B cell (primary cell): Measurements from ENCODE around the gene LTA4H.

ENCODE experiments used
- CTCF ChIP-seq: fragments of 200-600 bp; IDR thresholded peaks from one replicate; pipeline ENCODE4 v1.8.0; 2022; ENCODE audit warnings: antibody characterized with exemption, mild to moderate bottlenecking
- EZH2 ChIP-seq: IDR thresholded peaks from 2 replicates; pipeline ENCODE4 v1.6.1; 2012; ENCODE audit warnings: borderline replicate concordance, low read depth, mild to moderate bottlenecking, moderate library complexity, low read length; ENCODE audit not compliant: insufficient read depth, poor library complexity, severe bottlenecking

DNA sequence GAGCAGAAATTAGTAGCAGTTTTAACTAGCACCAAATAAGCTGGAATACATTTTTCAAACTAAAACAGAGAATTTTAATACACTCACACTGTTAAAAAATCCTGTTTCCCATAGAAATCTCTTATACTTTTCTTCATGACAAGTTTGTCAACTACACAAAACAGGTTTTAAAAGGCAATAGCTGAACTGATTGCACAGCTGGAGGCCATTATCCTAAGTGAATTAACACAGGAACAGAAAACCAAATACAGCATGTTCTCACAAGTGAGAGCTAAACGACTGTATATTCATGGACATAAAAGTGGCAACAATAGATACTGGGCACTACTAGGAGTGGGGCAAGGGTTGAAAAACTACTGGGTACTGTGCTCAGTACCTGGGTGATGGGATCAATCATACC is 27.7 kb downstream of the LTA4H start:
- TF ChIP-seq CTCF (no peak), EZH2 (no peak)
